SKM-1 treated with dmso at 0.1 percent for 144 hours (cell line): Measurements from ENCODE around the gene MORF4L1.
"Not testable (repeated sequence)": the region's sequence is repeated elsewhere in the genome, so short reads cannot be mapped to it uniquely, and the experiment has no call there.

ENCODE experiments used
- DNase-seq: peaks from one replicate; lab custom pipeline; 2025; ENCODE audit not compliant: unreplicated experiment; lab: John Stamatoyannopoulos, UW

Gene MORF4L1, protein sequence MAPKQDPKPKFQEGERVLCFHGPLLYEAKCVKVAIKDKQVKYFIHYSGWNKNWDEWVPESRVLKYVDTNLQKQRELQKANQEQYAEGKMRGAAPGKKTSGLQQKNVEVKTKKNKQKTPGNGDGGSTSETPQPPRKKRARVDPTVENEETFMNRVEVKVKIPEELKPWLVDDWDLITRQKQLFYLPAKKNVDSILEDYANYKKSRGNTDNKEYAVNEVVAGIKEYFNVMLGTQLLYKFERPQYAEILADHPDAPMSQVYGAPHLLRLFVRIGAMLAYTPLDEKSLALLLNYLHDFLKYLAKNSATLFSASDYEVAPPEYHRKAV

DNA sequence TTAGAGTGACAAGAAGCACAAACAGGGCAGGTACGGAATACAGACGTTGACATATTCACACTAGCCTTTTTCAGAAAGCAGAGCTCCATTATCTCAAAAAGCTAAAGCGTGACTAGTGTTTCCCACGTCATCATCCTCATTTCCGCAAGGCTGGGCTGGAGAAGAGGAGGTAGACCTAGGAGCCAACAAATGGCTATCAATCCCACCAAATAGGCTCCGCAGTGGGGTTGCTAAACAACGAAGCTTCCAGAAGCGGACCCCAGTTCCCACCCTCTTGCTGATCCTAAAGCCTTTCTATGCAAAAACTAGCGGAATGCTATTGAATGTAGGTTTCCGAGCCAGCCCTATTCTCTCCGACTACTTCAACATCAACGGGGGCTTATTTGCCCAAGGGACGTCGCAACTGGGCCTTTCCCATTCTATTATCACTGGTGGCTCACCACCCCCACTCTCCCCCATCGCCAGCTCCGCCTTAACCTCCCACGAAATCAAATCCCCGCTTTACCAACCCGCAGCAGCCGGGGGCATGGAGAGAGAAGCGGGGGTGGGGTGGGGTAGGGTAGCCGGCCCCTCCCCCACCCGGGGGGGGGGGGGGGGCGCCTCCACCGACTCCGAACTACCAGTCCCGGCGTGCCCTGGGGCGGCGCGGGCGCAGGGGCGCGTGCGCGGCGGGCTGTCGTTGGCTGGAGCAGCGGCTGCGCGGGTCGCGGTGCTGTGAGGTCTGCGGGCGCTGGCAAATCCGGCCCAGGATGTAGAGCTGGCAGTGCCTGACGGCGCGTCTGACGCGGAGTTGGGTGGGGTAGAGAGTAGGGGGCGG, at the start of gene MORF4L1:
MORF4L1 (plus strand) TSS at position 736 of the 817 bp plus-strand sequence. CDS start 128 bp downstream, outside the sequence.
- DNase-seq = peak; percentile 89

DNA sequence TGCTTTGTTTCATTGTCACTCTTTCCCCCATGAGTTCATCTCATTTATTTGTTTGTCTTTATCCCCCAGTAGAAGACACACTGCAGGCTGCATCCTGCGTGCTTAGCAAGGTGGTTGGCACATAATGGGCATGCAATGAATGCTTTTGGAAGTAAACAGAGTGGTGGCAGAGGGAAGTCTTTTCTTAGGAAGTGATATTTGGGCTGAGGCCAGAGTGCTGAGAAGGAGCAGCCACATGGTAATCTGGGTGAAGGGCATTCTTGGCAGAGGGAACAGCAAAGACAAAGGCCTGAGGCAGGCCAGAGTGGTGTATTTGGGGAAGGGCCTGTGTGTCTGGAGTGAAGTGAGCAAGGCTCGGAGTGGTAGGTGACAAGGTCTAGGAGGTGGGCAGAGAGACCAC, 43.8 kb upstream of the MORF4L1 start:
- DNase-seq = no peak

DNA sequence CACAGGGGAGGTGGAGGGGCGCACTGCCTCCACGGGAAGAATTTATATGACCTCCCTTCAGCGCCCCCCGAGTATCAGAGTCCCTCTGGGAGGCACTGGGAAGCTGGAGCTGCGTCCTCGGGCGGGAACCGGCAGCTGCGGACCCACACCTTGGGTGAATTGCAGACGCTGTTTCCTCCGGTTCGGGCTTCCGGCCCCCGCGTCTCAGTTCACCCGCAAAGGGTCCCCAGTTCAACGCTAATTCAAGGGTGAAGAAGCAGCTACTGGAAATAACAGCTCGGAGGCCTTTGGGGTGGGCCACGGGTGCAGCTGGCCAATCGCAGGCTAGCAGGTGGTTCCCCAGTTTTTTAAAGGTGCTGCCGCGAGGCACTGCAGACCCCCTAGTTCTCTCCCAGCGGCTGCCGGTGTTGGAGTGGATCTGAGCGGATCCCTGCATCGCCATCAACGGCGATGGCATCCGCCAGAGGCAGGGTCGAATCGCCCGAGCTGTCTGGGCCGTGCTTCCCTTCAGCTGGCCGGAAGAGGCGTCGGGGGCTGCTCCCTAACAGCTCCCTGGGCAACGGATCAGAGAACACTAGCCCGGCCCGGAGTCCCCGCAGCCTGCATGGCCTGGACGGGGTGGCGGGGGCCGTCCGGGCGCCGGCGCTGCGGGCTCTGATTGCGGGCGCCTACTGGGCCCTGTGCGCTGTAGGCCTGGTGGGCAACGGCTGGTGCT, 42.0 kb upstream of the MORF4L1 start:
- DNase-seq = no peak

DNA sequence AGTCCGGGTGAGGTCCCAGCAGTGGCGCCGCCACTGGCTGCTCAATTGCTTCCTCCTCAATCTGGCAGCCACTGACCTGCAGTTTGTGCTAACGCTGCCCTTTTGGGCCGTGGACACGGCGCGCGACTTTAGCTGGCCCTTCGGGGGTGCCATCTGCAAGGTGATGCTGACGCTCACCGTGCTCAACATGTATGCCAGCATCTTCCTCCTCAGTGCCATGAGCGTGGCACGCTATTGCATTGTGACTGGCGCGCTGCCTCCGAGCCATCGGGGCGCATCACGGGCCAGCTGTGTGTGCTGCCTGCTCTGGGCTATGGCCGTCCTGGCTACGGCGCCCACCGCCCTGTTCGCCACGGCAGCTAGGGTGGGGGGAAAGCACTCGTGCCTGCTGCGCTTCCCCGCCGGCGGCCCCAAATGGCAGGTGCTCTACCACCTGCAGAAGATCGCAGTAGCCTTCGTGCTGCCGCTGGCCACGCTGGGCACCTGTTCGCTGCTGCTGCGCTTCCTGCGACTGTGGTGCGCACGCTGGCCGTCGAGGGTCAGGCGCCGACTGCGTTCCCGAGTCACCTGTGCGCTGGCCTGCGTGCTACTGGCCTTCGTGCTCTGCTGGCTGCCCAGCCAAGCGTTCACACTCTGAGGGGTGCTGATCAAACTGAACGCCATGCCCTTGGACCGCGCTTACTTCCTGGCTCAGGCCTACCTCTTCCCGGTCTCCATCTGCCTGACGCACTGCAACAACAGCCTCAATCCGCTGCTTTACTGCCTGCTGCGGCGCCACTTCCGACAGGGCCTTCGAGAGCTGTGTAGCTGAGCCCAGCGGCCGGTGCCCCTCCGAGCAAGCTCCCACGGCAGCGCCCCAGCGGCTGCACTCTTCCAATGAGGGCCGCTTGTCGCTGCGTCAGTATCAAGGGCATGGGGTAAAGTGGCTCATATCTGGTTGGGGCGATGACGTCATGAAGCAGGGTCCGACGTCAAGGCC, 41.2 kb upstream of the MORF4L1 start:
- DNase-seq = no peak

DNA sequence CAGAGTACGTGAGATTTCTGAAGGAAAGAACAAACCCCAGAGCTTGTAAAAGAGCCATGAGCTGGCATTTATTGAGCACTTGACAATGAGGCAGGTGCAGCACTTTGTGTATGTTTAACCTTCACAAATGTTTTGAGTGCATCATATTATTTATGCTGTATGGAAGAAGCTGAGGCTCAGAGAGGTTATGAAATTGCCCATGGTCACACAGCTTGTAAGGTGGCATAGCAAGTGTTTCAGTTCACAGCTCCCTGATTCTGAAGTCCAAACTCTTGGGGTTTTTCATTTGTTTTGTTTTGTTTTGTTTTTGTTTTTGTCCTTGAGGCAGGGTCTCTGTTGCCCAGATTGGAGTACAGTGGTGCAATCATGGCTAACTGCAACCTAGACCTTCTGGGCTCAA, 36.4 kb upstream of the MORF4L1 start:
- DNase-seq = no peak

DNA sequence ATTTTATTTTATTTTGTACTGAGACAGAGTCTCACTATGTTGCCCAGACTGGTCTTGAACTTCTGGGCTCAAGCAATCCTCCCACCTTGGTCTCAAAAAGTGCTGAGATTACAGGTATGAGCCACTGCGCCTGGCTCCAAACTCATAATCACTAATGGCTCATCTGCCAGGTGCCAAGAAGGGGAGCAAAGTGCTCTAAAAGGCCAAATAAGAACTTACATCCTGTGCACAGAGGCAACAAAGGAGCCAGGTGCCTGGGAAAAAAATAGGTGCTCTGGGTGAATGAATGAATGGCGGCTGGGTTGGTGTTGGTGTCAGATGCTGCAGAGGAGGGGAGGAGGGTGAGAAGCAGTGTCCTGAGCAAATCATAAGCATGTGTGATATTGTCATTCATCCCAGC, 35.6 kb upstream of the MORF4L1 start:
- no peak for DNase-seq

DNA sequence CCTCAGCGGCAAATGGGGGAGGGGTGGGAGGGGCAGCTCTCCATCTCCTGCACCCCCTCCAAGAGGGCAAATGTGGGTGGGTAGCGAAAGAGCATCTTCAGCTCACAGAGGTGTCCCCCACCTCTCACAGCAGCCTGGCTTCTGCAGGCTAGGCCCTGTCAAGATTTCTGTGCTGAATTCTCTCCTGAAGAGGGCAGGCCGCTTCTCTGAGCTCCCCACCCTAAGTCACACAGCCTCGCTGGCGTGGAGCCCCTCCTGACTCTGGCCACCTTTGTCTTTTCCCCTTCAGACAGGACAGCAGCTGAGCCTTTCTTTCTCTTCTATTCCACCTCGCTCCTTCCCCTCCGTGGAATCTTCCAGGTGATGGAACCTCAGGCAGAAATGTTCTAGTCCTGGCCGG, 35.1 kb upstream of the MORF4L1 start:
- no peak for DNase-seq

DNA sequence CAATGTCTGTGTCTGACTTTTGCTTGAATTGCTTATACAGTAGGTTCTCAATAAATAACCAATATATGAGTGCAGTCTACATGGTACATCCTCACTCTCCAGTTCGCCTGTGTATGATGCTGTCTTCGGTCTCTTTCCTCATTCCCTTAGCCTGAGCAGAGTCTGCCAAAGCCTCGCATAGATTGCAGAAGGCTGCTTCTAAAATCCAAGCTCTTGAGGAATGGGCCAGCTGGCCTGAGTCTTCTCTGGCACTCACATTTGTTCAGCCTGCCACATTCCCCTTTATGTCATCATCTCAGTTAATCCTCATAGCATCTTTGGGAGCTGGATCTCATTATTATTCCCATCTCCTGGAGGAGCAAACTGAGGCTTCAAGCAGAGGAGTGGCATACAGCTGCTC, 34.2 kb upstream of the MORF4L1 start:
- no peak for DNase-seq

DNA sequence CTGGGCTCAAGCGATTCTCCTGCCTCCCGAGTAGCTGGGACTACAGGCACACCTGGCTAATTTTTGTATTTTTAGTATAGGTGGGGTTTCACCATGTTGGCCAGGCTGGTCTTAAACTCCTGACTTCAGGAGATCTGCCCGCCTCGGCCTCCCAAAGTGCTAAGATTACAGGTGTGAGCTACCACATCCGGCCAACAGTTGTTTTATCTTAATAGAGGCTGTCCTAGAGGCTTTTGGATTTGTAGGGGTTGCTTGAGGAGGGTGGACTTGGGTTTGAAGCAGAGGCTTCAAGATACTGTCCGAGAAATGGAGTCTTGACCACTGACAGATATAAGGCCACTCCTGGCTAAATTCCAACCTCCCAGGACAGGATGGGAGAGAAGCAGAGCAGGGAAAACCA, 33.5 kb upstream of the MORF4L1 start:
- DNase-seq = not testable (repeated sequence)

DNA sequence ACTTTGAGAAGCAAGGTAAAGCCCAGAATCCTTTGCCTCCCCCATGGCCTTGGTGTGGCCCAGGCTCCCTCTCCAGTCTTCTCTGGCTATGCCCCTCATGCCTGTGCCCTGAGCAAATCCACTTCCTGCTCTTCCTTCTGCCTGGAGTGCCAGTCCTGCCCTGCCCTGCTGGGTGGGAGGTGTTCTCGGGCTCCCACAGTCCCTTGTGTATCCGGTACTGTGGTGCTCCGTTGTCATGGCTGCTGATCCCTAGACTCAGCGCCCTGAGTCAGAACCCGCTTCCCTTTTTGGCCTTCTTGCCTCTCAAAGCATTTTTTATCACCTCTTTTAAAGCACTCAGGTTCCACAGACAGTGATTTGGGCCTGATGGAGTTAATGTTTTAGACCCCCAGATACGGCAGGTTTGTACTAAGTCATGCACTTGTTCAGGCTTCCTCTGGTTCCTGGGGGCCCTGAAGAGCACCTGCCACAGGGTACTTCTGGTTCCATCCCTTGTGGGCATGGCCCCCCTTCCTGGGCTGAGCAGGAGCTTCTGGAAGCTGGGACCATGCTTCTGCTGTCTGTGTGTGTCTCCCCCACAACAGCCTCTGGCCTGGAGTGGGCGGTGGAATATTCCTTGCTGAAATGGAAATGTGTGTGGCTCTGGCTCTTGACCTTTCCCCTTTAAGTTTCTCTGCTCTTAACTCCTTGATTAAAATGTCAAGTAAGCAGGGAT, 31.9 kb upstream of the MORF4L1 start:
- DNase-seq = peak; percentile 22

DNA sequence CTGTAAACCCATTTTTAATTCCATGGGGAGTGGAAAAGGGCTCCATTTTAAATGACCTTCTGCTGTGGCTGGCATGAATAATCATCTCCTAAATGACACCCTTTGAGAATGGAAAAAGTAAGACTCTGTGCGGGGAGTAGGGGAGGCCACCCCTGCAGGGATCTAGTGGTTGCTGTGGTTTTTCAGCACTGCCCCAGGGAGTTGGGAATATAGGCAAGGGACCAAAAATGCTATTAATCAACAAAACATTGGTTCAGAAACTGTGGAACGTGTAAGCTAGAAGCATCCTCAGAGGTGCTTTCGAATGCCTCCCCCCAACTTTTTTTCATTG, 31.3 kb upstream of the MORF4L1 start:
- no peak for DNase-seq

DNA sequence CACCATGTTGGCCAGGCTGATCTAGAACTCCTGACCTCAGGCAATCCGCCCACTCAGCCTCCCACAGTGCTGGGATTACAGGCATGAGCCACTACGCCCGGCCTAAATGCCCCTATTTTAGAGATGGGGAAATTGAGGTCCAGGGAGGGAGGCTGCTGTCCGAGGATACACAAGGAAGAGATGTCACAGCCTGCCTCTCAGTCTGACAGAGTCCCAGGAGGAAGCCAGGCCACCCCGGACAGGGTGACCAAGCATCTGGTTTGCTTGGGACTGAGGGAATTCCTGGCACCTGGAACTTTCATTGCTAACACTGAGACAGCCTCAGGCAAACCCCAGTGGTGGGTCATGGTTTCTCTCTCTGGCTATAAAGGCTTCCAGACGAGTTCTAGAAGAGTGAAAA, 30.8 kb upstream of the MORF4L1 start:
- DNase-seq = no peak

DNA sequence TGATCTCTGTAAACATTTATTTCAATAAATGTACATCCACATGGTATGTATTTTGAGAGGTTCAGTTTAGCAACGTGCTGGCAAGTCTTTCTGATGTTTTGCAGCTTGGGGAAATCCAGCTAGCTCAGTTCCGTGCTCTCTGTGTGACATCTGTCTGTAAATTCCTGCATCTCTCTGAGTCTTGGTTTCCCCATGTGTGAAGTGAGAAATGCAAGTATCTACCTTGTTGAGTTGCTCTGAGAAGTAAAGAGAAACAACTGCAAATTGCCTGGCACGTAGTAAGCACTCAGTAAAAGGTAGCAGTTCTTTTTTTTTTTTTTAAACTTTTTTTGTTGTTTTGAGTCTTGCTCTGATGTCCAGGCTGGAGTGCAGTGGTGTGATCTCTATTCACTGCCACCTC, 30.2 kb upstream of the MORF4L1 start:
- no peak for DNase-seq

DNA sequence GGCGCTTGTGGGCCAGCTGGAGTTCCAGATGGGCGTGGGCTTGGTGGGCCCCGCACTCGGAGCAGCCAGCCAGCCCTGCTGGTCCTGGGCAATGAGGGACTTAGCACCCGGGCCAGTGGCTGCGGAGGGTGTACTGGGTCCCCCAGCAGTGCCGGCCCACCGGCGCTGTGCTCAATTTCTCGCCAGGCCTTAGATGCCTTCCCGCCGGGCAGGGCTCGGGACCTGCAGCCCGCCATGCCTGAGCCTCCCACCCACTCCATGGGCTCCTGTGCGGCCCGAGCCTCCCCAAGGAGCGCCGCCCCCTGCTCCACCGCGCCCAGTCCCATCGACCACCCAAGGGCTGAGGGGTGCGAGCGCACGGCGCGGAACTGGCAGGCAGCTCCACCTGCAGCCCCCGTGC, 25.8 kb upstream of the MORF4L1 start:
- not testable (repeated sequence) for DNase-seq

DNA sequence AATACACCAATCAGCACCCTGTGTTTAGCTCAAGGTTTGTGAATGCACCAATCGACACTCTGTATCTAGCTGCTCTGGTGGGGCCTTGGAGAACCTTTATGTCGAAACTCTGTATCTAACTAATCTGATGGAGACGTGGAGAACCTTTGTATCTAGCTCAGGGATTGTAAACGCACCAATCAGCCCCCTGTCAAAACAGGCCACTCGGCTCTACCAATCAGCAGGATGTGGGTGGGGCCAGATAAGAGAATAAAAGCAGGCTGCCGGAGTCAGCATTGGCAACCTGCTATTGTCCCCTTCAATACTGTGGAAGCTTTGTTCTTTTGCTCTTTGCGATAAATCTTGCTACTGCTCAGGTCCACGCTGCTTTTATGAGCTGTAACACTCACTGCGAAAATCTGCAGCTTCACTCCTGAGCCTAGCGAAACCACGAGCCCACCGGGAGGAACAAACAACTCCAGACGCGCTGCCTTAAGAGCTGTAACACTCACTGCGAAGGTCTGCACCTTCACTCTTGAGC, 25.2 kb upstream of the MORF4L1 start:
- DNase-seq = not testable (repeated sequence)

DNA sequence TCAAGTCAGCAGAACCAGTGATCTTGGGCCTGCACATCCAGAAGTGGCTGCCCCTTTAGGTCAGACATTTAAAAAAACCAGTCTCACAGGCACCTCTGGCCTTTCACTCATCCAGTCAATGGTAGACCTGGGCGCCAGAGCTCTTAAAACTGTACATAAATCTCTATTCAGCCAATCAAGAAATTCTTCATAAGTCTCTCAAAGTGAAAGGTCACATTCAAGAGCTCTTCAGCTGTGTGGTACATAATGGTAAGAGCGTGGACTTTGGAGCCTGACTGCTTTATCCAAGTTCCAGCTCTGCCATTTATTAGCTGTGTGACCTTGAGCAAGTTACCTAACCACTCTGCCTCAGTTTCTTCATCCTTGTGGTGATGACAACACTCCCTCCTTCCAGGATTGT, 22.3 kb upstream of the MORF4L1 start:
- DNase-seq = no peak

DNA sequence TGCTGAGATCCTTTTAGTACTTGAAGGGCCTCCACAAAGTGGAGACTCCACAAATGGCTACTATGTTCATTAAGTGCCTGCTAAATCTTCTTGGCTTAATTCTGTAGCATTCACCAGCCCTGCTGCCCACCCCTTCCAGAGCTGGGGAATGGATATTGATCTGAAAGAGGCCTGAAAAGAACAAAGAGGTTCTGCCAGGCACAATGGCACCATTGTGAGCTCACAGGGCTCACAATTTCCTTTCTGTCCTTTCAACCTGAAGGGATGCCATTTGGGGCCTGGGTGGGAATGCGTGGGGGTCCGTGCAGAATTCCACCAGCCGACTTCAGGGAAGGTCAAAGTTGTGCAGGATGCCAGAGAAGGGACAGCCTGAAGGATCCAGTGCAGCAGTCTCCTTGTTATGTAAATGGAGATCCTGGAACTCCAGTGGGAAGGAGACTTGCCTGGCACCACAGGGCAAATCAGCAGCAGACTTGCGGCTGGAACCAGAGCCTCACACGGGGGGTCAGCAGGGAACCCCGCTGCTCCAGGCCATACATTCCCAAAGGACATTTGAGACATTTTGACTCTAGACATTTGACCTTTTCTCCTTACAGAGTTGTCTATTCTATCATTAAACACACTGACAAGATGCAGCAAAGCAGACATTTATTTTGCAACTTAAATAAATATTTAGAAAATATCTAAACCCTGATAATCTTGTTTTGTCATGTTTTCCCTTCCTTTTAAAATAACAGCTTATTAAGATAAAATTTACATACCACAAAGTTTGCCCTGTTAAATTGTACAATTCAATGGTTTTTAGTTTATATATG, 21.5 kb upstream of the MORF4L1 start:
- no peak for DNase-seq

DNA sequence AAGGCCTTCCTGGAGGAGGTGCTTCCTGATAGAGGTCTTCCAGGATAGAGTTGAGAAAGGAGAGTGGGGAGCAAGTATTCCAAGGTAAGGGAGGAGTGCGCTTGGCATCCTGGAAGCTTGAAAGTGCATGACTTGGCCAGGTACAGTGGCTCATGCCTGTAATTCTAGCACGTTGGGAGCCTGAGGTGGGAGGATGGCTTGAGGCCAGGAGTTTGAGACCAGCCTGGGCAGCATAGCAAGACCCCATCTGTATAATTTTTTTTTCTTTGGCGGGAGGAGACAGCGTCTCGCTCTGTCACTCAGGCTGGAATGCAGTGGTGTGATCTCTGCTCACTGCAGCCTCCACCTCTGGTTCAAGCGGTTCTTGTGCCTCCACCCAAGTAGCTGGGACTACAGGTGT, 19.2 kb upstream of the MORF4L1 start:
- DNase-seq = no peak

DNA sequence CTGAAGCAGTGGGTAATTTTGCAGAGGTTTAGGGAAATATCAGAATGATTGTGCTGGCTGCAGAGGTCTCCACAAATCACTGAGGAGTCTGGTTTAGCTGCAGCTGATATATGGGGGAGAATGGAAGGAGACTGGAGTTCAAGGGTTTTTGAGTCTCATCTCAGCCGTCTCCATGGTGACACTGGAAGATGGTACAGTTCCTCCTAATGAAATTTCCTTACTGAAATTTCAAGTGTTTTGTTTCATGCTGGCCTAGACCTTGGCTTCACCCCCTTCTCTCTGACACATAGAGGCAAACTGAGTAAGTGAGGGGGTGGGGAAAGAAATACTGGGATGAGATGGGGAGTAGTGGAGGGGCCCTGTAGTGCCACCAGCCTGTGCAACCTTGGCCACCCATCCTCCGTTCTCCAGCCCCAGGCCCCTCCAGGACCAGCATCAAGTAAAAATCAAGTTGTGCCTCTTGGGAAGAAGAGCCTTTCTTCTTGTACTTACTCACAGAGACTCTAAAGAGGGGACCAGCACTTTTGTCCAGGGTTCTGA, 17.8 kb upstream of the MORF4L1 start:
- DNase-seq = no peak
